Stimulated activated CD4-positive, alpha-beta T cell treated with anti-CD3 and anti-CD28 coated beads, Interleukin-12 subunit alpha, Interleukin-12 subunit beta, amount 100 ng/mL, for 48 hours (primary cell): ENCODE results near the gene KLK5.
"Not testable (repeated sequence)": the region's sequence is repeated elsewhere in the genome, so short reads cannot be mapped to it uniquely, and the experiment has no call there.

ENCODE experiments used
- DNase-seq, 3 donors: peaks; one replicate each; pipeline ENCODE4 v3.0.0-alpha.2; 2020; ENCODE audit warnings: low read depth in 2 of 3, low spot score in 1 of 3

KLK5 gene

DNA sequence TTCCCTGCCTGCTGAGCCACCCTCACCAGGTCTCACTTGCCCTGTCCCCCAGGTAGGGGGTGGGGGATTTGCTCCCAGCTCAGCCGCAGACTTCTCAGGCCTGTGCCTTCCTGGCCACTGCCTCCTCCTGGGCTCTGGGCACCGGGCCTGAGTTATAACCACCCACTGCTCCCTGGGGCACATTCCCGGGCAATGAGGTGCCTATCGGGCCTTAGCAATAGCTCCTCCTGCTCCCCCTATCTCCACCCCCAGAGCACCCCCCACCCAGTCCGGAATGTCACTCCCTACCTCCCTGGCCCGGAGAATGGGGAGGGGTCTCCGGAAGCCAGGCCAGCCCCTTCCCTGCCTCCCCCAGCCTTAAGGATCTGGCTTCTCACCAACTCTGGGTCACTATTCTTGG is at the start of gene KLK5:
Gene KLK5 (minus strand): TSS at position 129 of the 400 bp plus-strand sequence. CDS start 381 bp downstream, outside the sequence.
- no peak for DNase-seq

DNA sequence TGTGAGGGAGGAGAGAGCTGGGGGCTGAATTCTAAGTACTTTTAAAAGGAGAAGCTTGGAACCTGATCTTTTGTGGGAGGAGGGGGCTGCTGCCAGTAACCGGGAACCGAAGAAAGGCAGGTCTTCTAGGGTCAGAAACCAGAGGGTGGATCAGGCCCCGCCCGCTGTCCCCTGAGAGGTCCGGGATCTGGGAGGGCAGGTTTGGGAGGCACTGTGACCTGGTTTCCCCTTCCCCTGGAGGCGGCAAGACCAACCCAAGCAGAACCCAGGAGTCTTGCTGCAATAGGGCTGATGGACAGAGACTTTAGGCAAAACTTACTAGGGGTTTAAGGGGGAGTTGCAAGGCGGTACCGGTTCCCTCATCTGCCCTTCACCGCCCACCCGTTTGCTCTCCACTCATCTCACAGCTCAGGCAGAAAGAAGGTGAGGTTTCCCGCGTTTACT is 49.3 kb upstream of the KLK5 start:
- DNase-seq, result no peak

DNA sequence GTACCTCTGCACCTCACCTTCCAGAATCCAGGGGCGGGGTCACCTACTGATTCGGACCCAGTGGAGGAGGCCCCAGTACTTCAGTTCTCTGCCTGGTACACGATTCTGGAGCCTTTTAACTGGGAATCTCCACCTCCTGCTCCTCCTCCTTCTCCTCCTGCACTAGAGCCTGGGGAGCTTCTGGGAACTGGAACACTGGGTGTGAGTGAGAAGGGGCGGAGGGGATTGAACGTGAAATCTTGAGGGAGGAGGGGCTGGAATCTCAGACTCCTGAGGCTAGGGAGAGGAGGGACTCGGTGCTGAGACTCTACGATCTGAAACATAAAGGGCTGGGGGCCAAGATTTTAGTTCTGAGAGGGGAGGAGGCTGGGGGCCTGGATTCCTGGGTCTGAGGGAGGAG is 48.7 kb upstream of the KLK5 start, which contains the start of gene KLK8:
Gene KLK8 (minus strand): TSS at position 90 of the 400 bp plus-strand sequence. CDS start 437 bp downstream, outside the sequence.
- no peak for DNase-seq

DNA sequence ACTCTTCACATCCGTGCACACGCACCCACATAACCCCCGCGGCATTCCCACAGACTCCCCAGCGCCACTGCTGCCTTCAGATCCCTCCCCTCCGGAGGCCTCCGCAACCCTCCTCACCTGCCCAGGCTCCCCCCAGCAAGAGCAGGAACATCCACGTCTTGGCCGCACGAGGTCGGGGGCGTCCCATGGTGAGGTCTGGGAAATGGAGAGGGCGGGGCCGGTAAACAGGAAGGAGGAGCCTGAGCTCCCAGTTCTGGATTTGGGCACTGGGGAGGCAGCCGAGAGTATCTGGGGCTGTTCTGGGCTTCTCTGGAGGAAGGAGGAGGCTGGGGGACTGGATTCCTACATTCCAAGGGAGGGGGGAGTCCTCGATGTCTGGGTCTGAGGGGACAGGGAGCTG is 48.1 kb upstream of the KLK5 start:
- no peak for DNase-seq

GRCh38 chr19:51000426-51000825 is 47.6 kb upstream of the KLK5 start:
- DNase-seq, result no peak

- DNase-seq, result no peak
Measured at GRCh38 chr19:50998686-50999085, 45.8 kb upstream of the KLK5 start.

DNA sequence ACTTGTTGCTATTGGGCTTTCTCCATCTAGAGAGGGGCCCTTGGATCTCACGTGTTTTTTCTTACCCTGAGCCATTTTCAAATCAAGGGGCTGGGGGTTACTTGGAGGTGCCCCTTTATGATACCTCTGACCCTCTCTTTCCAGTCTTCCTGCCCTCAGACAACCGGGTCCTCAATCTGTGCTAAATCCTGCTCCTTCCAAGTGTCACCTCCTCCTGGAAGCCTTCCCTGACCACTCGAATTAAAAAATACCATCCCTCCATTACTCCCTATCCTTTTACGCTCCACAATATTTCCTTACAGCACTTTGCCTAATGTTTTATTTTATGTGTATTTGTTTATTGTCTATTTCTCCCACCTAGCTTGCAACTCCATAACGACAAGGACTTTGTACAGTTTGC is 45.2 kb upstream of the KLK5 start:
- no peak for DNase-seq

GRCh38 chr19:50994129-50994528 is 41.3 kb upstream of the KLK5 start:
- peak in 1 of 3 donors; percentile 8 for DNase-seq

DNA sequence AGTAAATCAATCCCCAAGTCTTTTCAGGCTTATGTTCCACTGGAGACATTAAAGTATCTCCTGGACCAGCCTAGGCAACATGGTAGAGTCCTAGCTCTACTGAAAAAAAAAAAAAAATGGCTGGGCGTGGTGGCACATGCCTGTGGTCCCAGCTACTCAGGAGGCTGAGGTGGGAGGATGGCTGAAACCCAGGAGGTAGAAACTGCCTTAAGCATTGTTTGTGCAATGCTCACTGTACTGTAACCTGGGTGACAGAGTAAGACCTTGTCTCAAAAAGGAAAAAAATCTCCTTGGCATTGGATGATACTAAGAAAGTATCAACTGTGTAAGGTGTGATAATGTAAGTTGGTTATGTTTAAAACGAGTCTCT is 39.8 kb upstream of the KLK5 start:
- DNase-seq, result no peak

DNA sequence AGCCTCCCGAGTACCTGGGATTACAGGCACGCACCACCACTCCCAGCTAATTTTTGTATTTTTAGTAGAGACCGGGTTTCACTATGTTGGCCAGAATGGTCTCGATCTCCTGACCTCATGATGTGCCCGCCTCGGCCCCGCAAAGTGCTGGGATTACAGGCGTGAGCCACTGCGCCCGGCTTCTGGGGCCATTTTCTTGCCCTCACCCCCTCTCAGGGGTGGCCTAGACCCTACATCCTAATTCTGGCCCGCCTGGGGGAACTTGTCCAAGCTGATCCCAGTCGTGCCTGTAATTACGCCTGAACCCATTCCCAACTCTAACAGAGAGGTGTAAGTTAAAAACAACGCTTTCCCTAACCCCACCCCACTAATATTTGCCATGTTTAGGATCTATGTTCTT is 31.6 kb upstream of the KLK5 start:
- not testable (repeated sequence) for DNase-seq

DNA sequence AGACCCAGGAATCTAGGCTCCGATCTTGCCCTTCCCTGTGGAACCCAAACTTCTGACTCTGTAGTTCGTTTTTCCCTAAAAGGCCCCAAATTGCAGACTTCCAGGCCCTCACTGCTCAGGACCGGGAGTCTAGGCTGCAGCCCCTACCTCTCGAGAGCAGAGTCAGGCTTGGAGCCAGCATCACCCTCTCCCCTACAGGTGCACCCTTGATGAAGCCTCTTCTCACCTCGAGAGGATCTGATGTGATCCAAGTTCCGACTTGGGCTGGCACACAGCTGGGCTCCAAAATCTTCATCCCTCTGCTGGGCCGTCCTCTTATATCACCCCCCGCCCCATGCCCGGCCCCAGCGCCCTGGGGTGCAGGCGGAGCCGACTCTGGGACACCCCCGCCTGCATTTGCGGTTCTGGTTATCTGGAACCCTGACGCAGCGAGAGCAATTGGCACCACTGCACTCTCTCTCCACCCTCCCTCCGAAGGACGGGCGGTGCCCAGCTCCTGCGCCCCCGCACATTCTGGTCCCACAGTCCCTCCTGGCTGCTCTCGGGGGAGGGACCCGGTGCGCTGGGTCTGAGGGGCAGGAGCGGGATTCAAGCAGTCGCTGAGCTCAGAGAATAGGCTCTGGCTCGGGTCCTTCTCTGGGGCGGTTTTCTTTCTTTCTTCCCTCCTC is 30.9 kb upstream of the KLK5 start, which contains the start of gene KLK7:
Gene KLK7 (minus strand): TSS at position 293 of the 668 bp plus-strand sequence. CDS start 1,518 bp downstream, outside the sequence.
- DNase-seq, result no peak

GRCh38 chr19:50982186-50982585 is 29.3 kb upstream of the KLK5 start:
- no peak for DNase-seq

- no peak for DNase-seq
Measured at GRCh38 chr19:50981587-50982146, 28.8 kb upstream of the KLK5 start.

DNA sequence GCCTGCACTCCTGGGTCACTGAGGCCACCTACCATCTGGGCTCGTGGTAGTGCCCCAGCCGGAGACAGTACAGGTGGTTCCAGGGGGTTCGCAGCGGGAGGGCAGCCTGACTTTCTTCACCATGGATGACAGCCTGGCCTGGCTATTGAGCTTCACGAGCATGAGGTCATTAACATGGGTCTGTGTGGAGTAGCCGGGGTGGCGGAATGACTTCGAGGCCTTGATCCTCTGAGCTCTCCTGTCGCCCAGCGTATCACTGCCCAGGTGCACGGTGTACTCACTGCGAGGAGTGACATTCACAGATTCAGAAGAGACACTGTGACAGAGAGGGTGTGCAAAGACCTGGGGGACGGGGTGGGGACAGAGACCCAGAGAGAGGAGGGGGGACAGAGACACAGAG is 27.4 kb upstream of the KLK5 start:
- no peak for DNase-seq

DNA sequence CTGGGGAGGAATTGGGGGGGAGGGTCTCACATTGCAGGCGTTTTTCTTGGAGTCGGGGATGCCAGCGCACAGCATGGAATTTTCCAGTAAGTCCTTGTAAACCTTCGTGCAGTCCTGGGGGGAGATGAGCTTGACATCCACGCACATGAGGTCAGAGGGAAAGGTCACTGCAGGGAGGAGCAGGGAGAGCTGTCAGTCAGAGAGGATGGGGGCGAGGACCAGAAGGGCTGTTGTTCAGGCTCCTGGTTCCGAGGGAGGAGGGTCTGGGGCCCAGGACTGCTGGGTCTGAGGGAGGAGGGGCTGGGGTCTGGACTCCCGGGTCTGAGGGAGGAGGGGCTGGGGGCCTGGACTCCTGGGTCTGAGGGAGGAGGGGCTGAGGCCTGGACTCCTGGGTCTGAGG is 26.9 kb upstream of the KLK5 start:
- no peak for DNase-seq

DNA sequence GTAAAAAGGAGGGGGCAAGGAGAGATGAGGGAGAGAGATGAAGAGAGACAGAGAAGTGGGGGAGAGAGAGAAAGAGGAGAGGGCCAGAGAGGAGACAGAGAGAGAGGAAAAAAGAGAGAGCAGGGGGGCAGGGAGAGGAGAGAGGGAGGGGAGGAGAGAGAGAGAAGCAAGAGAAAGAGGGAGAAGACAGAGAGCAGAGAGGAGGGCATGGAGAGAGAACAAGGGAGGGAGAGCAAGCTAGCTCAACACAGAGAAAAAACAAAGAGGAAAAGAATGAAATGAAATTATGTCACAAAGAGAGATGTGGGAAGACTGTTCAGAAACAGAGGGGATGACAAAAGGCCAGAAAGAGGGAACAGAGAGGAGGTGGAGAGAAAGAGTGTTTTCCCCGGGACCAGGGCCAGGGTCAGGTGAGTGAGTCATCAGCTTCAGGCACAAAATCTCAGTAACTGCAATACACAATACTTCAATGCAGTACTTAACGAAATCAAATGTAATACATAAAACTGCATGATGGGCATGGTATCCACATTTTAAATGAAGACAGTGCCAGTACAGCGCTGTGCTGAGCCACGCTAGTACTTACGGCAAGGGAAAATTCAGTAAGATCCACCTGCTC is 26.0 kb upstream of the KLK5 start:
- no peak for DNase-seq

DNA sequence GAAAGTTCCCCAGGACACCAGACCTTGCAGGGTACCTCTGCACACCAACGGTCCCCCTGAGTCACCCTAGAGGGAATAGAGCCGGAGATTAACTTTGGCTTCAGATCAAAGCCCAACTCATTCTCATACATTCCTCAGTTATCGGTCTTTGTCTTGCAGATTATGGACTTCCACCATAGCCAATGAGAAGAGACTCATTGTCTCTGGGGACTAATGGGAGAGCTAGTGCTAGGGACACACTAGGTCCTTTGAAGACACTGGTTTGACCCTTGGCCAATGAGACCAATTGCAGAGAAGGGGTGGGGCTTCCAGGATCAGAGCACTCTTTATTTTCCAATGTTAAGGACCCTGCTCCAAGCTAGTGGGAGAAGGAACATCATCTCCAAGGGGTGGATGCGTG is 24.8 kb upstream of the KLK5 start:
- DNase-seq, result no peak

GRCh38 chr19:50975766-50976165 is 22.9 kb upstream of the KLK5 start:
- no peak for DNase-seq

DNA sequence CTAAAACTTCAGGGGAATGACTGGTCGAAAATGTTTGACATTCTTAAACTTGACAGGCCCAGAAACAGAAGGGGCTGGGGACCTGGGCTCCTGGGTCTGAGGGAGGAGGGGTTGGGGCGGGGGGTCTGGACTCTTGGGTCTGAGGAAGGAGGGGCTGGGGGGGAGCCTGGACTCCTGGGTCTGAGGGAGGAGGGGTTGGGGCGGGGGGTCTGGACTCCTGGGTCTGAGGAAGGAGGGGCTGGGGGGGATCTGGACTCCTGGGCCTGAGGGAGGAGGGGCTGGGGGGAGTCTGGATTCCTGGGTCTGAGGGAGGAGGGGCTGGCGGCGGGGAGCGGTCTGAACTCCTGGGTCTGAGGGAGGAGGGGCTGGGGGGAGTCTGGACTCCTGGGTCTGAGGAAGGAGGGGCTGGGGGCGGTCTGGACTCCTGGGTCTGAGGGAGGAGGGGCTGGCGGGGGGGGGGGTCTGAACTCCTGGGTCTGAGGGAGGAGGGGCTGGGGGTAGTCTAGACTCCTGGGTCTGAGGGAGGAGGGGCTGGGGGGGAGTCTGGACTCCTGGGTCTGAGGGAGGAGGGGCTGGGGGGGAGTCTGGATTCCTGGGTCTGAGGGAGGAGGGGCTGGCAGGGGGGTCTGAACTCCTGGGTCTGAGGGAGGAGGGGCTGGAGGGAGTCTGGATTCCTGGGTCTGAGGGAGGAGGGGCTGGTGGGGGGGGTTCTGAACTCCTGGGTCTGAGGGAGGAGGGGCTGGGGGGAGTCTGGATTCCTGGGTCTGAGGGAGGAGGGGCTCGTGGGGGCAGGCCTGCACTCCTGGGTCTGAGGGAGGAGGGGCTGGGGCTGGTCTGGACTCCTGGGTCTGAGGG is 22.1 kb upstream of the KLK5 start:
- DNase-seq, result no peak

DNA sequence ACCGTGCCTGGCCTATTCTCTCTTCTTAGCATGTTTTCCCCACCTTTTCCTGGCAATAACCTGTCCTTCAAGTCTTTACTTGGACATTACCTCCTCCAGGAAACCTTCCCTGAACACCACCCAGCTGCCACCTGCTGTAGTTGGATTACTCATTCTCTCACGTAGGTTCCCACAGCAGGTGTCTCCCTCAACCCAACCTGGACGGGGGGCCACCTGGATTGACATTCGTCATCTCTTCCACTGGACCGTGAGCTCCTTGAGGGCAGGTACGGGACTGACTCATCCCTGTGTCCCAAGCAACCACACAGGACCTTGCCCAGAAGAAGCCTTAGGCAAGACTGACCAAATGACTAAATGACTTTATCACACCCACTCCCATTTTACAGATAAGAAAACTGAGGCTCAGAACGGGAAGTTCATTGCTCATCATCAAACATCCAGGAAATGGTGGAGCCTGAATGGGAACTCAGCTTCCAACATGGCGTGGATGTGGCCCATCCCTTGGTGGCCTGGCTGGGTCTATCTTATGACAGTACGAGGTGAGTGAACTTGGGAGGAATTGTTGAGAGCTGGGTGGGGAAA is 20.0 kb upstream of the KLK5 start:
- no peak for DNase-seq

GRCh38 chr19:50969810-50970209 is 17.0 kb upstream of the KLK5 start:
- not testable (repeated sequence) for DNase-seq
